Activated naive CD4-positive, alpha-beta T cell treated with anti-CD3 and anti-CD28 coated beads, Interleukin-2, amount 50 U/mL, for 16 hours (primary cell): ENCODE measurements around the gene TOR1AIP2.
"Not testable (repeated sequence)": the region's sequence is repeated elsewhere in the genome, so short reads cannot be mapped to it uniquely, and the experiment has no call there.

ENCODE experiments used
- DNase-seq: peaks from one replicate; pipeline ENCODE4 v3.0.0-alpha.2; 2020

Gene TOR1AIP2

GRCh38 chr1:179873438-179873851 lies 4.2 kb downstream of the TOR1AIP2 start:
- no peak for DNase-seq

- DNase-seq = no peak
These were observed 5.0 kb downstream of the TOR1AIP2 start for GRCh38 chr1:179872558-179872957.

GRCh38 chr1:179871940-179872339 lies 5.7 kb downstream of the TOR1AIP2 start:
- no peak for DNase-seq

- DNase-seq = no peak
These were observed 6.7 kb downstream of the TOR1AIP2 start for GRCh38 chr1:179870870-179871269.

GRCh38 chr1:179867493-179868330 lies 9.9 kb downstream of the TOR1AIP2 start:
- peak; percentile 52 for DNase-seq

- DNase-seq = no peak
These were observed 11.0 kb downstream of the TOR1AIP2 start for GRCh38 chr1:179866616-179867015.

- no peak for DNase-seq
These were observed 12.2 kb downstream of the TOR1AIP2 start for GRCh38 chr1:179865377-179865776.

GRCh38 chr1:179860652-179861051 lies 17.0 kb downstream of the TOR1AIP2 start:
- no peak for DNase-seq

- DNase-seq = no peak
These were observed 20.6 kb downstream of the TOR1AIP2 start for GRCh38 chr1:179857009-179857408.

- no peak for DNase-seq
These were observed 21.3 kb downstream of the TOR1AIP2 start for GRCh38 chr1:179856296-179856695.

GRCh38 chr1:179855831-179856230 lies 21.8 kb downstream of the TOR1AIP2 start:
- DNase-seq = not testable (repeated sequence)

GRCh38 chr1:179853102-179853501 lies 24.5 kb downstream of the TOR1AIP2 start:
- no peak for DNase-seq

GRCh38 chr1:179848233-179848632 lies 29.4 kb downstream of the TOR1AIP2 start:
- DNase-seq = no peak

- DNase-seq = no peak
These were observed 37.5 kb downstream of the TOR1AIP2 start for GRCh38 chr1:179840107-179840506.

GRCh38 chr1:179836686-179837445 lies 40.7 kb downstream of the TOR1AIP2 start:
- DNase-seq = not testable (repeated sequence)

GRCh38 chr1:179831852-179832699 lies 45.5 kb downstream of the TOR1AIP2 start:
- no peak for DNase-seq

- DNase-seq = no peak
These were observed 46.4 kb downstream of the TOR1AIP2 start for GRCh38 chr1:179831225-179831624.

- no peak for DNase-seq
These were observed 49.0 kb downstream of the TOR1AIP2 start for GRCh38 chr1:179828554-179829110.

GRCh38 chr1:179826626-179827280 lies 50.9 kb downstream of the TOR1AIP2 start:
- DNase-seq = no peak

- DNase-seq = no peak
These were observed 51.7 kb downstream of the TOR1AIP2 start for GRCh38 chr1:179825798-179826460.

- no peak for DNase-seq
These were observed 52.4 kb downstream of the TOR1AIP2 start for GRCh38 chr1:179825206-179825605.

GRCh38 chr1:179824265-179824664 lies 53.3 kb downstream of the TOR1AIP2 start:
- DNase-seq = no peak
